ENCODE results near the gene EIF4EBP3. TPM values are rescaled to one million over a fixed set of nuclear protein-coding genes. Genes with fewer than 3 reads are reported as not detected.

Gene EIF4EBP3
- total and polyA plus RNA-seq, 10 of the 15 experiments (the other 5 are each of a cell fraction or from before 2014, with no cell fraction given), result 3.5 to 16.1 (median 6.2) TPM

DNA sequence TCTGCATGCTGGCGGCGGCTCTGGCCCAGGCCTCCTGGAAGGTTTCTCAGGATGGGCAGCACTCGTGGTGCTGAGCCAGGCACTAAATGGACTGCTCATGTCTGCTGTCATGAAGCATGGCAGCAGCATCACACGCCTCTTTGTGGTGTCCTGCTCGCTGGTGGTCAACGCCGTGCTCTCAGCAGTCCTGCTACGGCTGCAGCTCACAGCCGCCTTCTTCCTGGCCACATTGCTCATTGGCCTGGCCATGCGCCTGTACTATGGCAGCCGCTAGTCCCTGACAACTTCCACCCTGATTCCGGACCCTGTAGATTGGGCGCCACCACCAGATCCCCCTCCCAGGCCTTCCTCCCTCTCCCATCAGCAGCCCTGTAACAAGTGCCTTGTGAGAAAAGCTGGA lies 20.4 kb downstream of the EIF4EBP3 start:
- ChIA-PET CTCF (interaction anchor here (1.1 kb wide), 1 partner anchor 35 kb away, joined by 3 read pairs; no protein-coding TSS in a partner anchor), RAD21 (ENCODE audit: unreplicated experiment) (no interaction called here), SMC1A (ENCODE audit: uncharacterized antibody, unreplicated experiment) (interaction anchor here (2.5 kb wide), 2 partner anchors 34 to 194 kb away, joined by 5 to 14 read pairs; no protein-coding TSS in a partner anchor), POLR2A (no interaction called here)
- no peak for ATAC-seq
- intact Hi-C loops (cut with micrococcal nuclease; ENCODE audit: unreplicated experiment) (no loop called here), in situ Hi-C loops (cut with MboI) (no loop called here)
- no TSS peak for BruUV-seq (replicated peaks)
- no peak for DNase-seq (ENCODE audit: low read depth, low spot score)
- no peak for FAIRE-seq
- Histone ChIP-seq H4K20me1 (ENCODE audit: control insufficient read depth, insufficient read depth) (no peaks in the 10 kb centered on the region), H3K27ac (ENCODE audit: control insufficient read depth, insufficient read depth) (no peak overlapping the region; the same call in none of the 2 replicates), H3K4me1 (ENCODE audit: control insufficient read depth, insufficient read depth, low read length) (peaks cover 46% of the 10 kb centered on the region), H3K36me3 (ENCODE audit: control insufficient read depth in 2 of 2, insufficient read depth in 2 of 2, low read length in 1 of 2) (peaks cover 6 to 8% of the 10 kb centered on the region in 2 experiments; a peak in 3 of 4 replicates), H3K9ac (ENCODE audit: control insufficient read depth, insufficient read depth, low read length) (no peak overlapping the region), H2AFZ (ENCODE audit: control insufficient read depth, low read depth, low read length) (no peak overlapping the region), H3K27me3 (replicated peaks in 1 of 2; ENCODE audit: control insufficient read depth in 2 of 2, insufficient read depth in 2 of 2, low read length in 1 of 2) (no peaks in the 10 kb centered on the region), H3K4me3 (no peak overlapping the region), H3K9me3 (replicated peaks; ENCODE audit: control insufficient read depth, insufficient read depth, low read length) (no peaks in the 10 kb centered on the region), H3K79me2 (ENCODE audit: control insufficient read depth, insufficient read depth, low read length) (peaks cover 45% of the 10 kb centered on the region), H3K4me2 (ENCODE audit: control insufficient read depth, insufficient read depth) (peak overlapping the region; percentile 68)
- TF ChIP-seq CHD1 (IDR thresholded peaks at IDR 0.05; ENCODE audit: low read depth, low read length) (no peak), STAT1 (conservative IDR thresholded peaks at IDR 0.05) (no peak), CBX5 (IDR thresholded peaks at IDR 0.05; ENCODE audit: low read depth) (no peak), HDGF (IDR thresholded peaks at IDR 0.05) (no peak), RFX5 (IDR thresholded peaks at IDR 0.05; ENCODE audit: low read depth, low read length) (no peak)
- 95% methylated on average over 13 of the region's 13 CpGs for WGBS (ENCODE audit: insufficient coverage, insufficient replicate concordance, low lambda C conversion rate, missing lambda C conversion rate)

DNA sequence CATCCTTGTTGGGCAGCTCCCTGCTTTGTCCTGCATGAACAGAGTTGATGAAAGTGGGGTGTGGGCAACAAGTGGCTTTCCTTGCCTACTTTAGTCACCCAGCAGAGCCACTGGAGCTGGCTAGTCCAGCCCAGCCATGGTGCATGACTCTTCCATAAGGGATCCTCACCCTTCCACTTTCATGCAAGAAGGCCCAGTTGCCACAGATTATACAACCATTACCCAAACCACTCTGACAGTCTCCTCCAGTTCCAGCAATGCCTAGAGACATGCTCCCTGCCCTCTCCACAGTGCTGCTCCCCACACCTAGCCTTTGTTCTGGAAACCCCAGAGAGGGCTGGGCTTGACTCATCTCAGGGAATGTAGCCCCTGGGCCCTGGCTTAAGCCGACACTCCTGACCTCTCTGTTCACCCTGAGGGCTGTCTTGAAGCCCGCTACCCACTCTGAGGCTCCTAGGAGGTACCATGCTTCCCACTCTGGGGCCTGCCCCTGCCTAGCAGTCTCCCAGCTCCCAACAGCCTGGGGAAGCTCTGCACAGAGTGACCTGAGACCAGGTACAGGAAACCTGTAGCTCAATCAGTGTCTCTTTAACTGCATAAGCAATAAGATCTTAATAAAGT lies 21.1 kb downstream of the EIF4EBP3 start:
- Histone ChIP-seq H3K36me3 (ENCODE audit: control insufficient read depth in 2 of 2, insufficient read depth in 2 of 2, low read length in 1 of 2) (peaks cover 6 to 8% of the 10 kb centered on the region in 2 experiments; a peak in 3 of 4 replicates), H4K20me1 (ENCODE audit: control insufficient read depth, insufficient read depth) (no peaks in the 10 kb centered on the region), H3K9ac (ENCODE audit: control insufficient read depth, insufficient read depth, low read length) (peak overlapping the region; percentile 60), H2AFZ (ENCODE audit: control insufficient read depth, low read depth, low read length) (no peak overlapping the region), H3K79me2 (ENCODE audit: control insufficient read depth, insufficient read depth, low read length) (peaks cover 43% of the 10 kb centered on the region), H3K4me2 (ENCODE audit: control insufficient read depth, insufficient read depth) (peak overlapping the region; percentile 68), H3K9me3 (replicated peaks; ENCODE audit: control insufficient read depth, insufficient read depth, low read length) (no peaks in the 10 kb centered on the region), H3K27me3 (replicated peaks in 1 of 2; ENCODE audit: control insufficient read depth in 2 of 2, insufficient read depth in 2 of 2, low read length in 1 of 2) (no peaks in the 10 kb centered on the region), H3K4me3 (peak overlapping the region; percentile 31; the same call in 1 of the 2 replicates), H3K27ac (ENCODE audit: control insufficient read depth, insufficient read depth) (peak overlapping the region; percentile 82), H3K4me1 (ENCODE audit: control insufficient read depth, insufficient read depth, low read length) (peaks cover 43% of the 10 kb centered on the region)
- POLR2A ChIA-PET, result interaction anchor here (0.6 to 3.4 kb wide), 6 partner anchors 10 to 166 kb away, joined by 3 to 22 read pairs (median 4); partner anchors contain the start of genes HARS1, HARS2, IK and NDUFA2
- CTCF ChIA-PET, result interaction anchor here (1.1 to 1.8 kb wide), 4 partner anchors 36 to 121 kb away, joined by 3 to 10 read pairs (median 4); no protein-coding TSS in a partner anchor
- SMC1A ChIA-PET (ENCODE audit: uncharacterized antibody, unreplicated experiment), result interaction anchor here (0.6 to 2.5 kb wide), 9 partner anchors 11 to 196 kb away, joined by 3 to 14 read pairs (median 4); partner anchors contain the start of genes IK, NDUFA2 and SRA1
- in situ Hi-C loops (cut with MboI), result no loop called here
- RAD21 ChIA-PET (ENCODE audit: unreplicated experiment), result interaction anchor here (1.2 to 2.4 kb wide), 4 partner anchors 10 to 79 kb away, joined by 3 to 7 read pairs (median 4); partner anchors contain the start of genes CD14, IK and NDUFA2
- intact Hi-C loops (cut with micrococcal nuclease; ENCODE audit: unreplicated experiment), result no loop called here
- ATAC-seq, result no peak
- FAIRE-seq, result no peak
- 96% methylated on average over 2 of the region's 2 CpGs for WGBS (ENCODE audit: insufficient coverage, insufficient replicate concordance, low lambda C conversion rate, missing lambda C conversion rate)
- BruUV-seq (replicated peaks), result no TSS peak
- no peak for DNase-seq (ENCODE audit: low read depth, low spot score)
- TF ChIP-seq CBX3 (IDR thresholded peaks at IDR 0.05; ENCODE audit: borderline replicate concordance, low read depth) (no peak), CBX5 (IDR thresholded peaks at IDR 0.05; ENCODE audit: low read depth) (no peak), EP300 (IDR thresholded peaks at IDR 0.05; ENCODE audit: borderline replicate concordance in 1 of 2, control insufficient read depth in 1 of 2, low read depth in 2 of 2, low read length in 2 of 2) (no peak), GABPA (IDR thresholded peaks at IDR 0.05; ENCODE audit: low read depth) (no peak)
- TF ChIP-seq, protein P1, sequence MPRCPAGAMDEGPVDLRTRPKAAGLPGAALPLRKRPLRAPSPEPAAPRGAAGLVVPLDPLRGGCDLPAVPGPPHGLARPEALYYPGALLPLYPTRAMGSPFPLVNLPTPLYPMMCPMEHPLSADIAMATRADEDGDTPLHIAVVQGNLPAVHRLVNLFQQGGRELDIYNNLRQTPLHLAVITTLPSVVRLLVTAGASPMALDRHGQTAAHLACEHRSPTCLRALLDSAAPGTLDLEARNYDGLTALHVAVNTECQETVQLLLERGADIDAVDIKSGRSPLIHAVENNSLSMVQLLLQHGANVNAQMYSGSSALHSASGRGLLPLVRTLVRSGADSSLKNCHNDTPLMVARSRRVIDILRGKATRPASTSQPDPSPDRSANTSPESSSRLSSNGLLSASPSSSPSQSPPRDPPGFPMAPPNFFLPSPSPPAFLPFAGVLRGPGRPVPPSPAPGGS (IDR thresholded peaks at IDR 0.05; ENCODE audit: borderline replicate concordance, insufficient read depth, low read depth, low read length, poor library complexity, severe bottlenecking), result no peak
- TF ChIP-seq, protein P2, sequence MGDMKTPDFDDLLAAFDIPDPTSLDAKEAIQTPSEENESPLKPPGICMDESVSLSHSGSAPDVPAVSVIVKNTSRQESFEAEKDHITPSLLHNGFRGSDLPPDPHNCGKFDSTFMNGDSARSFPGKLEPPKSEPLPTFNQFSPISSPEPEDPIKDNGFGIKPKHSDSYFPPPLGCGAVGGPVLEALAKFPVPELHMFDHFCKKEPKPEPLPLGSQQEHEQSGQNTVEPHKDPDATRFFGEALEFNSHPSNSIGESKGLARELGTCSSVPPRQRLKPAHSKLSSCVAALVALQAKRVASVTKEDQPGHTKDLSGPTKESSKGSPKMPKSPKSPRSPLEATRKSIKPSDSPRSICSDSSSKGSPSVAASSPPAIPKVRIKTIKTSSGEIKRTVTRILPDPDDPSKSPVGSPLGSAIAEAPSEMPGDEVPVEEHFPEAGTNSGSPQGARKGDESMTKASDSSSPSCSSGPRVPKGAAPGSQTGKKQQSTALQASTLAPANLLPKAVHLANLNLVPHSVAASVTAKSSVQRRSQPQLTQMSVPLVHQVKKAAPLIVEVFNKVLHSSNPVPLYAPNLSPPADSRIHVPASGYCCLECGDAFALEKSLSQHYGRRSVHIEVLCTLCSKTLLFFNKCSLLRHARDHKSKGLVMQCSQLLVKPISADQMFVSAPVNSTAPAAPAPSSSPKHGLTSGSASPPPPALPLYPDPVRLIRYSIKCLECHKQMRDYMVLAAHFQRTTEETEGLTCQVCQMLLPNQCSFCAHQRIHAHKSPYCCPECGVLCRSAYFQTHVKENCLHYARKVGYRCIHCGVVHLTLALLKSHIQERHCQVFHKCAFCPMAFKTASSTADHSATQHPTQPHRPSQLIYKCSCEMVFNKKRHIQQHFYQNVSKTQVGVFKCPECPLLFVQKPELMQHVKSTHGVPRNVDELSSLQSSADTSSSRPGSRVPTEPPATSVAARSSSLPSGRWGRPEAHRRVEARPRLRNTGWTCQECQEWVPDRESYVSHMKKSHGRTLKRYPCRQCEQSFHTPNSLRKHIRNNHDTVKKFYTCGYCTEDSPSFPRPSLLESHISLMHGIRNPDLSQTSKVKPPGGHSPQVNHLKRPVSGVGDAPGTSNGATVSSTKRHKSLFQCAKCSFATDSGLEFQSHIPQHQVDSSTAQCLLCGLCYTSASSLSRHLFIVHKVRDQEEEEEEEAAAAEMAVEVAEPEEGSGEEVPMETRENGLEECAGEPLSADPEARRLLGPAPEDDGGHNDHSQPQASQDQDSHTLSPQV (IDR thresholded peaks at IDR 0.05), result no peak

Measured in GM12878 (cell line).